Progenitor cell of endocrine pancreas (in vitro differentiated cells): ENCODE results near the gene TEAD1. TPM values are rescaled to one million over a fixed set of nuclear protein-coding genes. Genes with fewer than 3 reads are reported as not detected.

ENCODE experiments used
- DNase-seq: peaks from one replicate; pipeline ENCODE4 v3.0.0; 2021; ENCODE audit warnings: low spot score; ENCODE audit not compliant: unreplicated experiment
- H3K27ac Mint-ChIP-seq: 2 replicates; pipeline ENCODE4 v1.8.0; 2021; ENCODE audit warnings: mild to moderate bottlenecking, moderate library complexity, mixed read lengths
- H3K27me3 Mint-ChIP-seq: 2 replicates; pipeline ENCODE4 v1.8.0; 2021; ENCODE audit warnings: mixed read lengths
- H3K36me3 Mint-ChIP-seq: 2 replicates; pipeline ENCODE4 v1.8.0; 2022; ENCODE audit warnings: mixed read lengths; ENCODE audit not compliant: insufficient read depth
- H3K4me1 Mint-ChIP-seq: 2 replicates; pipeline ENCODE4 v1.8.0; 2021; ENCODE audit warnings: low read depth, mixed read lengths
- H3K4me3 Mint-ChIP-seq: 2 replicates; pipeline ENCODE4 v1.8.0; 2021; ENCODE audit warnings: low read depth, mild to moderate bottlenecking, moderate library complexity, mixed read lengths
- H3K9me3 Mint-ChIP-seq: 2 replicates; pipeline ENCODE4 v1.8.0; 2021; ENCODE audit warnings: low read depth, mixed read lengths
- total RNA-seq: library from RNA; stranded (reverse); gene quantifications from 2 replicates; pipeline ENCODE4 v1.2.1, GENCODE V29; 2021
- TF ChIP-seq, protein P1 (sequence below): fragments of 200-600 bp; sonication (generic); IDR thresholded peaks from one replicate; pipeline ENCODE4 v1.5.0; 2021; ENCODE audit warnings: antibody characterized with exemption, mild to moderate bottlenecking; ENCODE audit not compliant: unreplicated experiment

Gene TEAD1
- total RNA-seq, 1 donor from 2014 or later: 92.4 TPM

DNA sequence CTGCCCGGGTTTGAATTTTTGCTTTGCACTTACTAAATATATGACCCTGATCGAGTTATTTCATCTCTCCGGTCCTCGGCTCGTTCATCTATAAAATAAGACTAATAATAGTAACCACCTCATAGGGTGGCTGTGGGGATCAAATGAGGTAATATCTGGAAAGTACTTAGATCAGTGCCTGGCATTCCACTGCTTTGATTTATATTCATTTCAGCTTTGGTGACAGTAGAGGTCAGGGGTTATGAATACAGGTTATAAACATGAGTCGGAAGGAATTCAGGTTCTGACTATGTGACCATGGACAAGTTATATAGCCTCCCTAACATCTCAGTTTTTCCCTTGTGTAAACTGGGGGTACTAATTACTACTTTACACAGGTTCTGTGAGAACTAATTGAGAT, 2.9 kb upstream of the TEAD1 start:
- no peak for DNase-seq
- no peaks in the 10 kb centered on the region for H3K36me3 Mint-ChIP-seq
- H3K4me1 Mint-ChIP-seq: peaks cover 5% of the 10 kb centered on the region
- H3K4me3 Mint-ChIP-seq: no peak overlapping the region
- no peaks in the 10 kb centered on the region for H3K27me3 Mint-ChIP-seq
- peaks cover 3% of the 10 kb centered on the region for H3K9me3 Mint-ChIP-seq
- no peak overlapping the region for H3K27ac Mint-ChIP-seq
- TF ChIP-seq, protein P1, sequence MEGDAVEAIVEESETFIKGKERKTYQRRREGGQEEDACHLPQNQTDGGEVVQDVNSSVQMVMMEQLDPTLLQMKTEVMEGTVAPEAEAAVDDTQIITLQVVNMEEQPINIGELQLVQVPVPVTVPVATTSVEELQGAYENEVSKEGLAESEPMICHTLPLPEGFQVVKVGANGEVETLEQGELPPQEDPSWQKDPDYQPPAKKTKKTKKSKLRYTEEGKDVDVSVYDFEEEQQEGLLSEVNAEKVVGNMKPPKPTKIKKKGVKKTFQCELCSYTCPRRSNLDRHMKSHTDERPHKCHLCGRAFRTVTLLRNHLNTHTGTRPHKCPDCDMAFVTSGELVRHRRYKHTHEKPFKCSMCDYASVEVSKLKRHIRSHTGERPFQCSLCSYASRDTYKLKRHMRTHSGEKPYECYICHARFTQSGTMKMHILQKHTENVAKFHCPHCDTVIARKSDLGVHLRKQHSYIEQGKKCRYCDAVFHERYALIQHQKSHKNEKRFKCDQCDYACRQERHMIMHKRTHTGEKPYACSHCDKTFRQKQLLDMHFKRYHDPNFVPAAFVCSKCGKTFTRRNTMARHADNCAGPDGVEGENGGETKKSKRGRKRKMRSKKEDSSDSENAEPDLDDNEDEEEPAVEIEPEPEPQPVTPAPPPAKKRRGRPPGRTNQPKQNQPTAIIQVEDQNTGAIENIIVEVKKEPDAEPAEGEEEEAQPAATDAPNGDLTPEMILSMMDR: no peak

DNA sequence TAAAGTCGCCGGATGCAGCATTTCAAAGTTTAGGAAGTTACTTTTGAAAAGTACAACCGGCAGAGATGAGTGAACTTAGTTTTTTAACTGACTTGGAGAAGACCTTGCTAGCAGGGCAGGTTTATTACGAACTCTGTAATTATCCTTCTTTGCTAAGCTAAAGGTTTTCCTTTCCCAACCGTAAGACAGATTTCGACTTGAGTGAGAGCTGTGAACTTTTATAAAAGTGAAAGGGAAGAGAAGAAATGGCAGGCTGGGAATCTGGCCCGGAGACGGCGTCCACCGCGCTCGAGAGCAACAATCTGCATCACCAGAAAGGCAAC, 659 bp upstream of the TEAD1 start:
- H3K27ac Mint-ChIP-seq: peak overlapping the region; percentile 94
- TF ChIP-seq, protein P1: no peak
- no peaks in the 10 kb centered on the region for H3K27me3 Mint-ChIP-seq
- DNase-seq: no peak
- peak overlapping the region; percentile 82 for H3K4me3 Mint-ChIP-seq
- peaks cover 23% of the 10 kb centered on the region for H3K4me1 Mint-ChIP-seq
- no peaks in the 10 kb centered on the region for H3K9me3 Mint-ChIP-seq
- no peaks in the 10 kb centered on the region for H3K36me3 Mint-ChIP-seq

DNA sequence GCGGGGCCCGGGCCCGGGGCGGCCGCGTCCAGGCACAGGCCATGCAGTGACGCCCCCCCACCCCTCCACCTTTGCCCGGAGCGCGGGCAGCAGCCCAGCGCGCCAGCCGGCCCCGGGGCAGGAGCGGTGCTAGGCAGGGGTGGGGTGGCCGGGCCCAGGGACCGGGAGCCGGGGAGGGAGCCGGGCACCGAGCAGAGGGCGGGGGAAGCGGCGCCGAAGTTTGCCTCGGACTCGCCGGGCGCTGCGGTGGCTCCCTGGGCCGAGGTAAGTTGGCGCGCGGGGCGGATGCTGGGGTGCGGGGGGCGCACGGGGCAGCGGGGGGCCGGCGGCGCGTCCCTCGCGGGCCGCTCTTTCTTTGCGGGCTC, 332 bp downstream of the TEAD1 start:
- Mint-ChIP-seq H3K4me3 (no peak overlapping the region), H3K27me3 (no peaks in the 10 kb centered on the region), H3K27ac (no peak overlapping the region), H3K36me3 (no peaks in the 10 kb centered on the region), H3K4me1 (peaks cover 33% of the 10 kb centered on the region), H3K9me3 (no peaks in the 10 kb centered on the region)
- no peak for DNase-seq
- TF ChIP-seq, protein P1: no peak

DNA sequence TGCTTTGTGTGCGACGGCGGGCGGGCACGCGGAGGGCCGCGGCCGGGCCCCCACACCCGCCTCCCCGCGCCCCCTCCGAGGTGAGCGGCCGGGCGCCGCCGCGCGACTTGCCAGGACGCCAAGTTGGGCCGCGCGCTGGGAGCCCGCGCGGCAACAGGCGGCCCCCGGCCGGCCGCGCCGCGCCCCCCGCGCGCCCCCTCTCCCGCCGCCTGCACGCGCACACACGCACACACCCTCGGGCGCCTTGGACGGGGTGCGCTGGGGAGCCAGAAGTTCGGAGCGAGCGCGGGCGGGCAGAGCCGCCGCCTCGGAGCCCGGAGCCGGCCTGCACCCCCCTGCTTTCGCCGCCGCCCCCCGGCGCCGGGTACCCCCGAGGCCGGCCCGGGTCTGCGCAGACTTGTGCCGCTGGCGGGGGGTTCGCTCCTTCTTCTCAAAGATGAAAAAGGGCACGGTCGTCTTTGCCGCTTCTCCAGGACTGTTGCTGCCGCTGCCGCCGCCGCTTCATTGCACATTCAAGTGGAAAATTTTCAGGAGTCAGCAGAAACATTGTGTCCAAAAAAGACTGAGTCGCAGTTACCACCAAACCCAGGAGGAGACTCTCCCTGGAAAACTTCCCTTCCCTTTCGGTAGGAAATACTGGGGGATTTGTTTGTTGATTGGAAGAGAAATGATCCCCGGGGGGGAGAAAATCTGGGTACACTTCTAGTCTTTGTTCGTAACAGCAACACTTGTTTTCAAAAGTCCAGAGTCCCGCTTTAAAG, 895 bp downstream of the TEAD1 start:
- Mint-ChIP-seq H3K27ac (peak overlapping the region; percentile 99), H3K4me3 (peak overlapping the region; percentile 95), H3K9me3 (no peaks in the 10 kb centered on the region), H3K36me3 (no peaks in the 10 kb centered on the region), H3K4me1 (peaks cover 36% of the 10 kb centered on the region), H3K27me3 (no peaks in the 10 kb centered on the region)
- peak; percentile 27 for DNase-seq
- TF ChIP-seq, protein P1: no peak

DNA sequence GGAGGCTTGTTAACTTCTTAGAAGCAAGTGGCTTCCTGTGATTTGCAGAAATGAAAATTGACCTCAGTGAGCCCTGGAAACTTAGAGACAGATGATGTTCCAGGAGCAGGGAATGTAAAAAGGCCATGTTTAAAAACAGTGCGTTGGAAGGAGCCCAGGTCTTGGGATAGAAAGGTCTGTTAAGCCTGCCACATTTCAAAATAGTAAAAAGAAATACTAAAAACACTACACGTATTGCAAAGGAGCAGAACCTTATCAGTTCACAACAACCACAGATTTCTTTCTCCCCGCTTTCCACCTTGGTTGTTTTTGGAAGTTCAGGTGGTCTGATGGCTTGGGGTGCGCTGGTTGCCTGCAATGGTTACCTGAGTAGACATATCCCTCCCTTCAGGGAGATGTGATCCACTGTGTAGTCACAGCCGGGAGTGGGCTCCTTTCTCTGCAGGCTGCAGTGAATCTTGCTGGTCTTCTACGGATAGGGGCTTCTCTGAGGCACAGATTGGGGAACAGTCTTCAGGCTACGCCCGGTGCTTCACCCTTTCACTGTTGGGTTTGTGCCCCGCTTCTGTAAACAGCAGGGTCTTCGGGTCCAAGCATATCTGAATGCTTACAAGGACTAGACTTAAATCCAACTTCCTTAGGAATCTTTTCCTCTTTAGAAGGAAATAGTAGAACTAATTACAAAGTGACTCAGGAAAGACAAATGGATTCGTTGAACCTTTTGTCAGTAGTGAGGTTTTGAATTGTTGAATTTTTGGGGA, 1.9 kb downstream of the TEAD1 start:
- Mint-ChIP-seq H3K36me3 (no peaks in the 10 kb centered on the region), H3K4me1 (peaks cover 46% of the 10 kb centered on the region), H3K27me3 (no peaks in the 10 kb centered on the region), H3K4me3 (peak overlapping the region; percentile 95), H3K9me3 (no peaks in the 10 kb centered on the region), H3K27ac (peak overlapping the region; percentile 89)
- TF ChIP-seq, protein P1: no peak
- DNase-seq: no peak
